Measurements from ENCODE around the gene RNF32.

The RNF32 gene

DNA sequence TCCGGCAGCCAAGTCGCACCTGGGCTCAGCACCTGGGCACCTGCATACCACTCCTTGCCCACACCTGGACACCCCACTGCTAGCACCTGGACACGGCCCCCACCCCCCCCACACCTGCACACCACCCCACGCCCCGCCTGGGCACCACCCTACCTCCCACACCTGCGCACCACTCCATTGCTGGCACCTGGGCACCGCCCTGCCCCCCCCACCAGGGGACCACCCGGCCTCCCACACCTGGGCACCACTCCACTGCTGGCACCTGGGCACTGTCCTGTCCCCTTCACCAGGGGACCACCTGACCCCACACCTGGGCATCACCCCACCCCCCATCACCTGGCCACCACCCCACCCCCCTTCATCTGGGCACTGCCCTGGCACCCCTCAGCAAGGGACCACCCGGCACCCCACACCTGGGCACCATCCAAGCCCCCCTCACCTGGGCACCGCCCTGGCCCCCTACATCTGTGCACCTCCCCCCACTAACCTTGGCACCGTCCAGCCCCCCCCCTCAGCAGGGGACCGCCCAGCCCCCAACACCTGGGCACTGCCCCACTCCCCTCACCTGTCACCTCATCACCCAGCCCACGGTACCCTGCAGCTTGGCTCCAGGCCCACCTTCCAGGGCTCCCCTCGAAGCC lies 33.8 kb upstream of the RNF32 start:
- peaks cover 10% of the 10 kb centered on the region for H3K27me3 Mint-ChIP-seq (ENCODE audit: low read depth)

DNA sequence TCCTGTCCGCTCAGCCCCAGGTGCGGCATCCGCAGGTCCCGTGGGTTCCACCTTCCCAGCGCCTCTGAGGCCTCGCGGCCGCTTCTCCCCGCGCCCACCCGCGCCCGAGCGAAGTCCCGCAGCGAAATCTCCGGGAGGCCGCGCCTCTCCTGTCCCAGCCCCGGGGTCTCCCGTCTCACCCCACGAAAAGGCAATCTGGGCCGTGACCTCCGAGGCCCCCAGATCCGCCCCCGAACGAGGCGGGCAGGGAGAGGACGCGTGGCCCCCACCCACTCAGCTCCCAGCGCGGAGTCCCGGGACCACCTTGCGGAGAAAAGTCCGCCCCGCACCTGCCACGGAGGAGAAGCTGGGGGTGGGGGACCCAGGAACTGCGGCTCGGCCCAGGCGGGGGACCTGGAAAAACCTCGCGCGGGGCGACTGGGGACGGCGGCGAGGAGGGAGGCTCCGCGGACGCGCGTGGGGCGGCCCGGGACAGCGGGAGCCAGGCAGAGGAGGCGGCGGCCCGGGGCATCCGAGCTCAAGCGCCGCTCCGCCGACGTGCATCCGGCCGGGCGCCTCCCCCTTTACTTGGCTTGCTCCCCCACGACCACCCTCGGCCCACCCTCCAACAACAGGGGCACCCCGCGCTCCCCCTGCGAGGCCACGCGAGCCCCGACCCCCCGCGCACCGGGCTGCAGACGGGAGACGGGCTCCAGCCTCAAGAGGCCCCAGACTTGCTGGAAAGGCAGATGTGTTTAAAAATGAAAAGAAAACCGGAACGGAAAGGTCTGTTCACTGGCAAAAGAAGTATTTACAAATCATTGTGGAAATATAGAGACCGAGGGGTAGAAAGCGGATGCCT lies 33.0 kb upstream of the RNF32 start:
- H3K4me3 Mint-ChIP-seq, result no peak overlapping the region
- H3K27me3 Mint-ChIP-seq (ENCODE audit: low read depth), result peaks cover 14% of the 10 kb centered on the region
- H3K27ac Mint-ChIP-seq, result no peak overlapping the region
- H3K36me3 Mint-ChIP-seq (ENCODE audit: low read depth), result peaks cover 4% of the 10 kb centered on the region
- no peaks in the 10 kb centered on the region for H3K9me3 Mint-ChIP-seq
- H3K4me1 Mint-ChIP-seq, result peaks cover 12% of the 10 kb centered on the region
- TF ChIP-seq, protein P1, sequence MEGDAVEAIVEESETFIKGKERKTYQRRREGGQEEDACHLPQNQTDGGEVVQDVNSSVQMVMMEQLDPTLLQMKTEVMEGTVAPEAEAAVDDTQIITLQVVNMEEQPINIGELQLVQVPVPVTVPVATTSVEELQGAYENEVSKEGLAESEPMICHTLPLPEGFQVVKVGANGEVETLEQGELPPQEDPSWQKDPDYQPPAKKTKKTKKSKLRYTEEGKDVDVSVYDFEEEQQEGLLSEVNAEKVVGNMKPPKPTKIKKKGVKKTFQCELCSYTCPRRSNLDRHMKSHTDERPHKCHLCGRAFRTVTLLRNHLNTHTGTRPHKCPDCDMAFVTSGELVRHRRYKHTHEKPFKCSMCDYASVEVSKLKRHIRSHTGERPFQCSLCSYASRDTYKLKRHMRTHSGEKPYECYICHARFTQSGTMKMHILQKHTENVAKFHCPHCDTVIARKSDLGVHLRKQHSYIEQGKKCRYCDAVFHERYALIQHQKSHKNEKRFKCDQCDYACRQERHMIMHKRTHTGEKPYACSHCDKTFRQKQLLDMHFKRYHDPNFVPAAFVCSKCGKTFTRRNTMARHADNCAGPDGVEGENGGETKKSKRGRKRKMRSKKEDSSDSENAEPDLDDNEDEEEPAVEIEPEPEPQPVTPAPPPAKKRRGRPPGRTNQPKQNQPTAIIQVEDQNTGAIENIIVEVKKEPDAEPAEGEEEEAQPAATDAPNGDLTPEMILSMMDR (IDR thresholded peaks at IDR 0.05; ENCODE audit: unreplicated experiment in 3 of 3), result no peak

More for the DNA sequence above, 33.8 kb upstream of the RNF32 start:
- H3K27ac Mint-ChIP-seq, result no peak overlapping the region
- H3K36me3 Mint-ChIP-seq (ENCODE audit: low read depth), result peaks cover 10% of the 10 kb centered on the region
- no peak overlapping the region for H3K4me3 Mint-ChIP-seq
- TF ChIP-seq, protein P1 (IDR thresholded peaks at IDR 0.05; ENCODE audit: unreplicated experiment in 3 of 3), result no peak
- H3K4me1 Mint-ChIP-seq, result peaks cover 12% of the 10 kb centered on the region
- H3K9me3 Mint-ChIP-seq, result no peaks in the 10 kb centered on the region

DNA sequence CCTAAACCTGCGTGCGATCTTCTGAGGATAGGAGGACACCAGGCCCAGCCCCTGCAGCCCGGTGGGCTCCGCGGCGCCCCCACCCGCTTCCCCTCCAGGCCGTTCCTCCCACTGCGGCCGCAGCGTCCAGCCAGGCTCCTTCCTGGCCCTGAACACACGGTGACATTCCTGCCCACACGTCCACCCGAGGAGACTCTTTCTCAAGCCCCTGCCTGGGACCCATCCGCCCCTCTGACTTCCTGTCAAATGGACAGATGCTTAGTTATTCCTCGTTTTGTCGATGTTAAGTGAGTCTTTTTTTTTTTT lies 32.4 kb upstream of the RNF32 start:
- Mint-ChIP-seq H3K9me3 (no peaks in the 10 kb centered on the region), H3K36me3 (ENCODE audit: low read depth) (no peaks in the 10 kb centered on the region), H3K27ac (no peak overlapping the region), H3K4me1 (peaks cover 12% of the 10 kb centered on the region), H3K27me3 (ENCODE audit: low read depth) (peaks cover 14% of the 10 kb centered on the region), H3K4me3 (no peak overlapping the region)
- TF ChIP-seq, protein P1 (IDR thresholded peaks at IDR 0.05; ENCODE audit: unreplicated experiment in 3 of 3), result no peak

DNA sequence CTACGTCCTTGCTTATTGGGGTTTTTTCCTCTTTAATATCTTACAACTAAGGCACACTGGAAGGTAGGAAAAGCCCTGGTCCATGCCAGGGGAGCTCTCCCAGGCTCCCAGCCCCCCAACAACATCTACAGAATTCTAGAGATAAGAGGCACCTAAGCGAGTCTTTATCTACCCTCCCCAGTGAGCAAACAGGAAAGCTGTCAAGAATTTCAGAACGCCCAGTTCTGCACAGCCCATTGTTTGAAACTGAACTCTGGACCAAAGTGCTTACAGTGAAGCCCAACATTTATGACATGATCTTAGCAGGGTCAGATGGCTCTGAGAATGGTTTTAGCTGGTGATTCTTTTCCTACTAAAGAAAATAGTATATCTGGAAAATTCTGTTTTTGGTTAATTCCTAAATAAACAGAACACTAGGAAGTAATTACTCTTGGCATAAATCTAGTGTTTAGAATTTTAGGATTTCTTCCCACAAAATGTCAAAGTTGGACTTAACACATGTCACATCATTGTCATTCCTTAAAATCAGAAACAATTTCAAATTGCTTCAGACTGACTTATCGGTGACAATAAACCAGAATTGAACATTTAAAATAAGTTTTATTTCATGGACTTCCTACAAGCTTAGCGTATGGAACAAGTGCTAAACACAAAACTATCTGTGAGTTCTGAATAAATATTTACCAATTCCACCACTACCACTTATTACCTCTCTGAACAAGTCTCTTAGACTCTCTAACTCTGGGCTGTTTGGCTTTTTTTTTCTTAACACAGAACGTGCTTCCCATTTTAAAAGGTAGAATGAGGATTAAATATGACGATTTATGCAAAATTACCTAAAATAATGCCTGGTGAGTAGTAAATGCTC lies 31.3 kb upstream of the RNF32 start:
- TF ChIP-seq, protein P1 (IDR thresholded peaks at IDR 0.05; ENCODE audit: unreplicated experiment in 3 of 3), result no peak
- peaks cover 17% of the 10 kb centered on the region for H3K27me3 Mint-ChIP-seq (ENCODE audit: low read depth)
- peaks cover 12% of the 10 kb centered on the region for H3K4me1 Mint-ChIP-seq
- no peak overlapping the region for H3K4me3 Mint-ChIP-seq
- H3K9me3 Mint-ChIP-seq, result no peaks in the 10 kb centered on the region
- no peak overlapping the region for H3K27ac Mint-ChIP-seq
- no peaks in the 10 kb centered on the region for H3K36me3 Mint-ChIP-seq (ENCODE audit: low read depth)

DNA sequence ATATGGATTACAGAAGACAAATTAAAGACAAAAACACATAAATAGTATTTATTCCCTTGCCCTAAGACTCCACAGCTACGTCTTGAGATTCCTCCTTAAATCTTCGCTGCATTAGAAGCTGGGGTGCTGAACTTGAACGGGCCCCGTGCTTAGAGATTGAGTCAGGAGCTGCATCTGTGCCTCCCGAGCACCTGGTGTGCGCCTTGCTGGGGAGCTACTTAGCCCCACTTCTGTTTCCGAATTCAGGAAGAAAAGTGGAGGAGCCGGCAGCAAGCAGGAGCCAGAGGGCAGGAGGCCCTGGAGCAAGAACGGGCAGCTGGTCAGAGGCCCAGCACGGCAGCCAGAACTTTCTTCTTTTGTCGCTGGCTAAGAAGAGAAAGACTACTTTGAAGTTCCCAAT lies 30.4 kb upstream of the RNF32 start:
- H3K4me1 Mint-ChIP-seq, result peaks cover 17% of the 10 kb centered on the region
- peaks cover 25% of the 10 kb centered on the region for H3K27me3 Mint-ChIP-seq (ENCODE audit: low read depth)
- TF ChIP-seq, protein P1 (IDR thresholded peaks at IDR 0.05; ENCODE audit: unreplicated experiment in 3 of 3), result no peak
- H3K9me3 Mint-ChIP-seq, result no peaks in the 10 kb centered on the region
- no peaks in the 10 kb centered on the region for H3K36me3 Mint-ChIP-seq (ENCODE audit: low read depth)
- no peak overlapping the region for H3K27ac Mint-ChIP-seq
- H3K4me3 Mint-ChIP-seq, result no peak overlapping the region
